DMS 273 (cell line): ENCODE data around the gene PCCB.
"Not testable (repeated sequence)": the region's sequence is repeated elsewhere in the genome, so short reads cannot be mapped to it uniquely, and the experiment has no call there.

ENCODE experiments used
- DNase-seq: peaks from one replicate; lab custom pipeline; 2025; ENCODE audit not compliant: unreplicated experiment; lab: John Stamatoyannopoulos, UW

Gene PCCB

DNA sequence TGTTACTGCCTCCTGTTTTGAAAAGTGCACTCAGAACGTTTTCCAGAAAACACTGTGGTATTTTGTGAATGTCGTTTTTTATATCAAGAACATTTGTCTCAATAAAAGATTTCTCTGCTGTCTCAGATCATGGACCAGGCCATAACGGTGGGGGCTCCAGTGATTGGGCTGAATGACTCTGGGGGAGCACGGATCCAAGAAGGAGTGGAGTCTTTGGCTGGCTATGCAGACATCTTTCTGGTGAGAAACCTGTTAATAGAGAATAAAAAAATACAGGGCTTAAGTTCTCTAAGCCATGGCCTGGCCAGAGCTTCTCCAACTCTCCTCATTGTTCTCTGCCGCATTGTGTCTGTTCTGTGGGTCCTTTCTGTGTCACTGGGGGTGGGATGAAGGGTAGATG, 11.7 kb downstream of the PCCB start:
- DNase-seq, result no peak

DNA sequence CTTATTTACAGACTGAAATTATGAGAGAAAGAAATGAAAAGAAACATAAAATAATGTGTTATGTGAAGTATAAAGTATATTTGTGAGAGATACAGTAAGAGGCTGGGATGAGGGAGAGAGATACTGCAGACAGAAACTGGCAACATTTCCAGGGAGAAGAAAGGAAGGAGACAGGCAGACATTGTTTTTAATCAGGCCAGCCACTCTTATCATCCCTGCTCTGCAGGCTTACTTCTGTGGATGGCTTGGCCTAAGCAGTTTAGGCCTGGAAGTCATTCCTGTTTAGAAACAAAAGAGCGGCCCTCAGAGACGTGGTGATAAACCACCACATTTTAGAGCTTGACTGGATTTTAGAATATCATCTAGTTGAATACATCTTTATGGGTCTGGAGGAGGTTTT, 12.4 kb downstream of the PCCB start:
- no peak for DNase-seq

DNA sequence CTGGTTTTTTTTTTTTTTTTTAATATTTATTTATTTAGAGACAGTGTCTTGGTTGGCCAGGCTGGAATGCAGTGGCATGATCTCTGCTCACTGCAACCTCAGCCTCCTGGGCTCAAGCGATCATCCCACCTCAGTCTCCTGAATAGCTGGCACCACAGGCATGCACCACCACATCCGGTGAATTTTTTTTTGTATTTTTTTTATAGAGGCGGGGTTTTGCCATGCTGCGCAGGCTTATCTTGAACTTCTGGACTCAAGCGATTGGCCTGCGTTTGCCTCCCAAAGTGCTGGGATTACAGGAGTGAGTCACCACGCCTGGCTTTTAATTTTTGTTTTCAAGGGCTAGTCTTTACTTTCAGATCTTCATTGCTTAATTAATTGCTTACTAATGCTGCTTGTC, 13.1 kb downstream of the PCCB start:
- DNase-seq, result no peak

DNA sequence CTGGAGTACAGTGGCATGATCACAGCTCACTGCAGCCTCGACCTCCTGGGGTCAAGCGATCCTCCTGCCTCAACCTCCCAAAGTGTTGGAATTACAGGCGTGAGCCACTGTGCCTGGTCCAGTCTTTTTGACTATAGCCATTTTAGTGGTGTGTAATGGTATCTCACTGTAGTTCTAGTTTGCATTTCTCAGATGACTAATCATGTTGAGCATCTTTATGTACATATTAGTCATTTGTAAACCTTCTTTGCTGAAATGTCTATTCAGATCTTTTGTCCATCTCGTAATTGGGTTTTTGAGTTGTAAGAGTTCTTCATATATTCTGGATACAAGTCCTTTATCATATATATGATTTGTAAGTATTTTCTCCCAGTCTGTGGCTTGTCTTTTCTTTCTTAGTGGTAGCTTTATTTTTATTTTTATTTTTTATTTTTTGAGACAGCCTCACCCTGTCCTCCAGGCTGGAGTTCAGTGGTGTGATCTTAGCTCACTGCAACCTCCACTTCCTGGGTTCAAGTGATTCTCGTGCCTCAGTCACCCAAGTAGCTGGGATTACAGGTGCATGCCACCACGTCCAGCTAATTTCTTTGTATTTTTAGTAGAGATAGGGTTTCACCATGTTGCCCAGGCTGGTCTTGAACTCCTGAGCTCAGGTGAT, 16.5 kb downstream of the PCCB start:
- DNase-seq, result not testable (repeated sequence)

DNA sequence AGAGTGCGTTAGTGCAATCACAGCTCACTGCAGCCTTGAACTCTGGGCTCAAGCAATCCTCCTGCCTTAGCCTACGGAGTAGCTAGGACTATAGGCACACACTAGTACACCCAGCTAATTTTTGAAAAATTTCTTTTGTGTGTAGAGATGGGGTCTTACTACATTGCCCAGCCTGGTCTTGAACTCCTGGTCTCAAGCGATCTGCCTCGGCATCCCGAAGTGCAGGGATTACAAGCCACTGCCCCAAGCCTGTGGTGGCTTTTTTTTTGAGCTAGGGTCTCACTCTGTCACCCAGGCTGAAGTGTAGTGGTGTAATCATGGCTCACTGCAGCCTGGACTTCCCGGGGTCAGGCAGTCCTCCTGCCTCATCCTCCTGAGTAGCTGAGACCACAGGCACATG, 17.1 kb downstream of the PCCB start:
- no peak for DNase-seq

DNA sequence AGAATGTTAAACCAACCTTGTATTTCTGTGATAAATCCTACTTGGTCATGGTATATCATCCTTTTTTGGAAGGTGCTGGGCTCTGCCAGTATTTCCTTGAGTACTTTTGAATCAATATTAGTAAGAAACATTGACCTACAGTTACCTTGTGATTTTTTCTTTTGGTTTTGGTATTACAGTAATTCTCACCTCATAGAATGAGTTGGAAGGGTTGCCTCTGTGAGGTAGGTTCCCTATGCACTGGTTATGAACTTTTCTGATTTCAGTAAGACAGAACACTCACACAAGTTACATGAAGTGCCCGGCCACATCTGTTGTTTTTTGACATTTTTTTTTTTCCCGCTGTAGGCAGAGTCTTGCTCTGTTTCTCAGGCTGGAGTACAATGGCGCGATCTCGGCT, 20.0 kb downstream of the PCCB start:
- no peak for DNase-seq

DNA sequence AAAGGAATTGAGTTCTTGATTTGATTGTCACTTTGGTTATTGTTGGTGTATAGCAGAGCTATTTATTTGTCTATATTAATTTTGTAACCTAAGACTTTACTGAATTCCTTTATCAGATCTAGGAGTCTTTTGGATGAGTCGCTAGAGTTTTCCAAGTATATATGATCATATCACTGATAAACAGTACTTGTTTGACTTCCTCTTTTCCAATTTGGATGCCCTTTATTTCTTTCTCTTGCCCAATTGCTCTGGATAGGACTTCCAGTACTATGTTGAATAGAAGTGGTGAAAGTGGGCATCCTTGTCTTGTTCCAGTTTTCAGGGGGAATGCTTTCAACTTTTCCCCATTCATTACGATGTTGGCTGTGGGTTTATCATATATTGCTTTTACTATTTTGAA, 21.5 kb downstream of the PCCB start:
- not testable (repeated sequence) for DNase-seq

DNA sequence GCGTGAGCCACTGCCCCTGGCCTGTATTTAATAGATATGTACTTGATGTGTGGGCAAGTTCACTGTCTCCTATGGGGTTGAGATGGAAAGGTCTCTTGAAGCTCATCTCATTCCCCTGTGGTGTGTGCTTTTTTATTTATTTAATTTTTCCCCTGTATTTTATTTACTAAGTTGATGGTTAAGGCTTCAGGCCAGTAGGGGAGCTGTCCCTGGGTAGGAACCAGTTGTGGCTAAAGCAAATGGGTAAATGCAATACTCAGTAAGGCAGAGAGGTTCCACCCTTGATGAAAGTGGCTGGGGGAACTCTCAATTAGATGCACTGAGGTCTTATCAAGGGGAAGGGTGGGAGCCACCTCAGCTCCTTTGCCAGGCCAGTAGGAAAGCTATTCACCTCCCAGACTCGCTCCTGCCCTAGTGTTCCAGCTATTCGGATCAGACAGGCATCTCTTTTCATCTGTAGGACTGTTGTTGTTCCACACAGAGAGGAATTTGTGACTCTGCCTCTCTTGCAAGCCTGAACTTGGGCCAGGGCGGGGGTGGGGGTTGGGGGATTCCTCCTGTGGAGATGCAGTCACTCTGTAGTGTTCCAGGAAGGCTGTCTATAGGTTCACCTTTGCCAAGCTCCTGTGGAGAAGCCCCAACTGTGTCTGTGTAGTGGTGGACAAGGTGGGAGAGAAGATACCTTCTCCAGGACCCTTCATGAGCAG, 26.1 kb downstream of the PCCB start:
- peak; percentile 53 for DNase-seq

DNA sequence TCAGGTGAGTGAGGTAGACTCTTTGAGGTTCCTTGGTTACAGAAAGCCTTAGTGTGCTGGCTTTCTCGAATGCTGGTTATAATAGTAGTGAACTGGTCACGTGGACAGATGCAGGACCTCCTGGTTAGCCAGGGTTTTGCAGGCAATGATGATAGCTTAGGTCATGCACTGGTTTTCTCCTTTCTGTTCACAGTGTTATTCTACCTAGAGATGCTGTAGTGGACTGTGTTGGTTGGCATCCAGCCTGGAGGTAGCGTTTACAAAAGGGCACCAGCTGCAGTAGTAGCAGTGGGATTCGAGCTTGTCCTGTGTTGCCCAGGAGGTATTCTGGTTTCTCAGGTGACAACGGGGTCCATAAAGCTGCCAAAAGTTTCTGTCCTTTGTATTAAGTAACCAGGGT, 27.0 kb downstream of the PCCB start:
- peak; percentile 87 for DNase-seq

DNA sequence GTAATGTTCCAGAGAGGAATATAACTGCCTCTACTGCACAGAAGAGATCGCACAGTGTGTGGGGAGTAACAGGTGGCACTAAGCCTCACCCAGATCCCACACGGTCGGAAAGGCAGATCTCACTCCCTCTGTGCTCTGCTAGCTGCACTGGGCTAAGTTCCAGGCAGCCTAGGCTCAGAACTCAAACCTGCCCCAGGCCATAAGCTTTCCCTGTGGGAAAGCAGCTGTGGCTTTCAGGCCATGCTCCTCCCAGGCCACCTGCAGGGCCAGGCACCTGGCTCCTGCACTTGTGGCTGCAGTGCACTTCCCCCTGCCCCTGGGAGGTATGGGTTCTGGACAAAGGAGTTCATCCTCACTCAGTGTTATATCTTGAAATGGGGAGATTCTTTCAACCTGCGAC, 27.5 kb downstream of the PCCB start:
- DNase-seq, result peak; percentile 97

DNA sequence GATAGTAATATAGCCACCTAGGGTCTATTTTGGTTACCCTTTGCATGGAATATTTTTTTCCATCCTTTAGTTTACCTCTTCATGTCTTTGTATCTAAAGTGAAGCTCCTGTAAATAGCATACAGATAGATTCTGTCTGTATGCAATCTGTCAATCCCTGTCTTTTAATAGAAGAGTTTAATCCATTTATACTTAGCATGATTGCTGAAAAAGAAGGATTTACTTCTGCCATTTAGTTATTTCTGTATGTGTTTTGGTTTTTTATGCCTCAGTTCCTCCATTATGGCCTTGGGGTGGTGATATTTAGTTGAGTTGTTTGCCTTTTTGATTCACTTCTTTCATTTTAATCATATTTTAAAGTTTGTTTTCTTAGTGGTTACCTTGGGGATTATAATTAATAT, 29.0 kb downstream of the PCCB start:
- DNase-seq, result no peak

DNA sequence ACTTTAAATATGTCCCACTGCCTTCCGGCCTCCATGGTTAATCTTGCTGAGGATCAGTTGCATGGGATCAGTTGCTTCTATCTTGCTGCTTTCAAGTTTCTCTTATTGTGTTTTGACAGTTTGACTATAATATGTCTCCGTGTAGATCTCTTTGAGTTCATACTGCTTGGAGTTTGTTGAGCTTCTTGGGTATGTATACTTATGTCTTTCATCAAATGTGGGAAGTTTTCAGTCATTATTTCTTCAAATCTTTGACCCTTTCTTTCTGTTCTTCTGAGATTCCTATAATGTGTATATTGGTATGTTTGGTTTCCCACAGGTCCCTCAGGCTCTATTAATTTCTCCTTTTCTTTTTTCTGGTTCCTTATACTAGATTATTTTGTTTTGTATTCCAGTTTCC, 30.8 kb downstream of the PCCB start:
- DNase-seq, result no peak

DNA sequence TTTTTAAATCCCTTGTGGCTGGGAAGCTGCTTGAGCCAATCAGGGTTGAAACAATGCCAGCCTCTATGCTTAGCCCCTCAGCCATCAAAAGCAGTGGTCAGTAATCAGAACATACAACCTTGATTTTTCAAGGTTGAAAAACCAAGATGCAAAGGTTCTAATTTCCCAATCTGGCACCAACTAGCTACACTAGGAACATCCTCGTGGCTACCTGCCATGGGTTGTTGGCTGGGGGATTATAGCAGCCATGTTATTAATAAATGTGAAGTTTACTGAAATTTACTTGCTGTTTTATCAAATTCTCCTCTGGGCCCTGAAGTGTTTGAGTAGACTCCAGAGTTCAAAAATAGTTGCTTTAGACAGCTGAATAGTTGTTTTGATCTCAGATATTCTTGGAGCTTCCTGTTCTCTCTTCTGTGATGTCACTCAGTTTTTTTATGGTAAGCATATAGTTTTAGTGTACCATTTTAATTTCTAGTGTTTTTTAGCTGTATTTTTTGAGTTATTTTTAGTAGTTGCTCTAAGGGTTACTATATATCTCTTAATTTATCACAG, 31.9 kb downstream of the PCCB start:
- DNase-seq, result no peak

DNA sequence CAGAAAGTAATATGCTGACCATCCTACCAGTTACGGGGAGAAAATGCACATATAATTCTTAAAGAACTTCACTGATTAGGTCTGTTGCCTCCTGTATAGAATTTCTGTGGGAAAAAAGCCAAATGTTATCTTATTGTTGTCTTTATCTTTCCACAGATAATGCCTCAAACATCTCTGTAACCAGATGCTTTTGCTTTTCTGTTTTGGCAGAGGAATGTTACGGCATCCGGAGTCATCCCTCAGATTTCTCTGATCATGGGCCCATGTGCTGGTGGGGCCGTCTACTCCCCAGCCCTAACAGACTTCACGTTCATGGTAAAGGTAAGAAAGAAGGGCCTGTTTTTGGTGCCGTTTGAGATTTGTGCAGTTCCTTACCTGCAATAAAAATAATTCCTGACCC, 33.5 kb downstream of the PCCB start:
- DNase-seq, result no peak

DNA sequence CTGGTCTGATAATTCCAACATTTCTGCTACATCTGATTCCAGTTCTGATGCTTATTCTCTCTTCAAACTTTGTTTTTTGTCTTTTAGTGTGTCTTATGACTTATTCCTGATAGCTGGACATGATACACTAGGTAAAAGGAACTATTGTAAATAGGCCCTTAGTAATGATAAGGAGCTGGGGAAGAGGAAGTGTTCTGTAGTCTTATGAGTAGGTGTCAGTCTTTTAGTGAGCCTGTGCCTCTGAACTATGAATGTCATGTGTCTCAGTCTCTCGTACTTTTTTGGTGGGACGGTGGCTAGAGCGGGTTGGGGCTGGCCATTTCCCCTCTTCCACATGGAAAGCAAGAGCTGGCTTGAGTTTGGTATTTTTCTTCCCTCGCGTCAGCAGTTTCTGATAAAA, 41.2 kb downstream of the PCCB start:
- DNase-seq, result no peak

DNA sequence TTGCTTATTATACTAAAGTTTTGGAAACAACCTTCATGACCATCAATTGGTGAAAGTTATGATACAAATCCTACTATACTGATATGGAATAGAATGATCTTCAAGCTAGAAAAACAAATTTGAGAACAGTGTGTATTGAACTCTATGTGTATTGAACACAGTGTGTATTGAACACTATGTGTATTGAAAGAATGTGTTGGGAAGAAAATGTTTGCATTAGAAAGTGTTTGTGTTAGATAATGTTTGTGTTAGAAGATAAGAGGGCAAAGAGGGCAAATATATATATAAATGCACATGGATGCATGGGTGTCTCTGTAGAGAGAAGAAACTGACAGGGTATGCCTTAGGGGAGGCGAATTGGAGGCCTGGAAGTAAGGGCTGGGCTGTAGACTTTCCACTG, 42.4 kb downstream of the PCCB start:
- no peak for DNase-seq

DNA sequence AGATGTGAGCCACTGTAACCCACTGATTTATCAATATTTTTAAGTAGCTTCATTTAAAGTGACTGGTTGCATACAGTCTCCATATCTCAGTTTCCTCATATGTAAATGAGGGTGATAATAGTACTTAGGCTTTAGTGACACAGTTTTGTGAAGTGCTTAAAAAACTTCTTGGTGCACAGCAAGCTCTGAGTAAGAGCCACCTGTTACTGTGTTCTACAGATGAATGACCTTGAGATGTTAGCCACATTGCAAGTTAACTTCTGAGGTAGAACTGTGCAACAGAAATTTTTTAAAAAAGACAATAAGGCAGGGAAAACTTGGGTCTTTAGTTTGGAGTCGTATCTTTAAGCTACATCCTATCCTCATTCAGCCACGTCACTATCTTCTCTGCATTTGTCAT, 43.1 kb downstream of the PCCB start:
- DNase-seq, result no peak

DNA sequence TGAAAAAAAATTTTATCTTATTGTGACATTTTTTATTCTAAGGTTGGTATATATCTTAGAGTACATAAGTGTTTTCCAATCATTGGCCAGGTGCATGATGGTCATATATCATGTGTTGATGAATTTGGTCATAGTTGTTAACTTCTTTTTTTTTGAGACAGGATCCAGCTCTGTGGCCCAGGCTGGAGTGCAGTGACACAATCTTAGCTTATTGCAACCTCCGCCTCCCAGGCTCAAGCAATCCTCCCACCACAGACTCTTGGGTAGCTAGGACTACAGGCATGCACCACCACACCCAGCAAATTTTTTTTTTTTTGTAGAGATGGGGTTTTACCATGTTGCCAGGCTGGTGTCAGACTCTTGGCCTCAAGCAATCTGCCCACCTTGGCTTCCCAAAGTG, 44.0 kb downstream of the PCCB start:
- no peak for DNase-seq

DNA sequence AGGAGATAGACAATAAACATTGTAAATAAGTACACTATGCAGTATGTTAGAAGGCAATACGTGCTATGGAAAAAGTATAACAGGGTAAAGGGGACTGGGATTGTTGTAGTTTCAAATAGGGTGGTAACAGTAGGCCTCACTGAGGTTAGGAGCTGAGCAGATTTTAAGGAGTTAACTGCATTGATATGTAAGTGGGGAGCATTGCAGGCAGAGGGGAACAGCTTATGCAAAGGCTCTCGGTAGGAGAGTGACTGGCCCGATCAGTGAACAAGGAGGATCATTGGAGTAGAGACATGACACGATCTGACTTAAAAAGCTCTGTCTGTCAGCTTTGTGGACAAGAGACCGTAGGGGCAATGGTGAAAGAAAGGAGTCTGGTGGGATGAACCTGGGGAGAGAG, 46.8 kb downstream of the PCCB start:
- no peak for DNase-seq

DNA sequence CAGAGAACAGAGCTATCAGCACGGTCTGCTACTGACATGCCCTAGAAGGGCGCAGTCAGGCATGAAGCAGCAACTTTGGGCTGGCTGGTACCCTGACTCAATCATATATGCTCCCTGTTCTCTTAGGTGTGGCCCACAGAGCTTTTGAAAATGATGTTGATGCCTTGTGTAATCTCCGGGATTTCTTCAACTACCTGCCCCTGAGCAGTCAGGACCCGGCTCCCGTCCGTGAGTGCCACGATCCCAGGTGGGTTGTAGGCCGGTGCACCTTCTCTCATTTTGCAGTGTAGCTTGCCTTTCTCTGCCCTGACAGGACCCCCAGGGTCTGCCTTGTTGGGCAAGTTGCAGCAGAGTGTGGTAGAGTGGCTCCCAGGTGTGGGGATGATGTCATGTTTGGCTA, 47.7 kb downstream of the PCCB start:
- DNase-seq, result no peak

DNA sequence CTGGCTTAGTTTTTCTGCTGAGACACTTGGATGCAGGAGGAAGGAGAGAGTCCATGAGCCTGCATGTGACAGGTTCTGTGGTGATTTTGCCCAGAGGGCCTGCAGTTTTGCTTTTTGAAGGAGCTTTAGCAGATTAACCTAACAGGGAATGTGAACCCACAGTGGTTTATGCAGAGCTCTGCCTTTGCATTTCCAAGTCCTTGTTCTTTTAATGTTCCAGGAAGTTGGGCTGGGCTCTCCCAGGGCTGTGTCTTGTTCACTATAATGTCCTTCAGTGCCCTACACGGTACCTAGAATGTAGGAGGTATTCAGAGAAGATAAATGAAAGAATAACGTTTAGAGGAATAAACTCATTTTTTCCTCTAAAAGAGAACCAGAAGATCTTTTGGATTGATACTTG, 50.3 kb downstream of the PCCB start:
- no peak for DNase-seq

DNA sequence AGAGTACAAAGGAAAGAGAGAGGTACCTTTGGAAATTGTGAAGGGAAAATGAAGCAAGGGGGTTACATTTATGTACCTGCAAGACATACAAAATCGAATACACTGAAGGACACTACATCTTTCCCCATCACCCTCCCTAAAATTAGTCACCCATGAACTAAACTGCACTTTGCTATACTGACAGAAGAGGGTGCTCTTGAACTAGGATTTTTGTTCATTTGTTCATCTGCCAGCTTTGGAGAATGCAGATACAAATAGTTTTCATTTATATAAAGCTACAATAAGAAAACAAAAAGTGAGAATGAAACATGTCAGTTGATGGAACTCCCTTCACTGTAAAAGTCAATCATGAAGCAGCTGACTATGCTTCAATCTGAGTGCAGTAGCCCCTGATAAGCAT, 55.7 kb downstream of the PCCB start:
- peak; percentile 64 for DNase-seq

DNA sequence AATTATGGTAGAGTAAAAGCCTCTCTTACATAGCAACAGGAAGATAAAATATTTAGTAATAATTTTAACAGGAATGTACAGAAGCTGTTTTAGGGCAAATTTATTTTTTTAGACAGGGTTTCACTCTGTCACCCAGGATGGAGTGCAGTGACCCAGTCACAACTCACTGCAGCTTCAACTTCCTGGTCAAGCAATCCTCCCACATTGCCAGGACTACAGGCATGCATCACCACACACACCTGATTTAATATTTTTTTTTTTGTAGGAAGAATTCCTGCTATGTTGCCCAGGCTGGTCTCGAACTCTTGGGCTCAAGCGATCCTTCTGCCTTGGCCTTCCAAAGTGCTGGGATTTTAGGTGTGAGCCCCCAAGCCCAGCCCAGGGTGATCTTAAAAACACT, 61.1 kb downstream of the PCCB start:
- DNase-seq, result no peak
